NCI-H748 (cell line): Measurements from ENCODE around the gene ZNF445.
"Not testable (repeated sequence)": the region's sequence is repeated elsewhere in the genome, so short reads cannot be mapped to it uniquely, and the experiment has no call there.

Source experiments
- DNase-seq: peaks from one replicate; lab custom pipeline; 2025; ENCODE audit not compliant: unreplicated experiment; lab: John Stamatoyannopoulos, UW

The ZNF445 gene

GRCh38 chr3:44477312-44478030 lies at the start of gene ZNF445:
Gene ZNF445 (minus strand): TSS chr3:44477670. CDS start chr3:44455549, 22,121 bp downstream.
- DNase-seq, result peak; percentile 81

DNA sequence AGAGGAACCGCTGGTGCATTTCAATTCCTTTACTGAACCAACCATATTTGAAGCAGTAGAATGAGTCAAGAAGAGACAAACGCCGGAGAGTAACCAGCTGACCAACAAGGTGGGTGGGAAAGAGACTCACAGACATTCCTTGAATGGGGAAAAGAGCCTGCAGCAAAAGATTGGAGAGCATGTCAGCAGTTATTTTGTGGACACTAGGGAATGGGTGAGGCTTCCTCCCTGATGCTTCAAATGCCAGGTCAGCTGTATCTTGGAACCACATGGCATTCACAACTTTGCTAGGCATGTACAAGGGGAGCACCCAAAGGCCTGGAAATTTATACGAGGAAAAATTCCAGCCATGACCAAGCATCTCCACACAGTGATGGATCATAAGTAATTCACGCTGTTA lies 47.6 kb upstream of the ZNF445 start:
- no peak for DNase-seq

DNA sequence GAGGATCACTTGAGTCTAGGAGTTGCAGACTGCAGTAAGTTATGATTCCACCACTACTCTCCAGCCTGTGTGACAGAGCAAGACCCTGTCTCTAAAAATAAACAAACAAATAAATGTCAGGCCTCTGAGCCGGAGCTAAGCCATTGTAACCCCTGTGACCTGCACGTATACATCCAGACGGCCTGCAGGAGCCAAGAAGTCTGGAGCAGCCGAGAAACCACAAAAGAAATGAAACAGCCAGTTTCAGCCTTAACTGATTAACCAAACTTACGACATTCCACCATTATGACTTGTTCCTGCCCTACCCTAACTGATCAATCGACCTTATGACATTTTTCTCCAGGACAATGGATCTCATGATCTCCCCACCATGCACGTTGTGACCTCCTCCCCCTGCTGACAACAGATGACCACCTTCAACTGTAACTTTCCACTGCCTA lies 45.0 kb upstream of the ZNF445 start:
- DNase-seq, result no peak

DNA sequence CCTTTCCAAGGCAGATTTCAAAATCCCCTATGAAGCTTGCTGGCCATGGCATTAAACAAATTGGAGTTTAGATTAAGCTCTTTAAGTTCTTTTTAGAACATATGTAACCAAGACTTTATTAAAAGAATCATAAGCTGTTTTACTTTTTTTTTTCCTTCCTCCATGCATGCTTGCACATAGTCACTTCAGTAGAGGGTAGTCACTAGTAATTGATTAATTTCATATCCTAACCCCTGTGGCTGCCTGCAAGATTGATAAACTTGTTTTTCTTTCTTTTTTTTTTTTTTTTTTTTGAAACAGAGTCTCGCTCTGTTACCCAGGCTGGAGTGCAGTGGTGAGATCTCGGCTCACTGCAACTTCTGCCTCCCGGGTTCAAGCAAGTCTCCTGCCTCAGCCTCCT lies 44.3 kb upstream of the ZNF445 start:
- DNase-seq, result no peak

DNA sequence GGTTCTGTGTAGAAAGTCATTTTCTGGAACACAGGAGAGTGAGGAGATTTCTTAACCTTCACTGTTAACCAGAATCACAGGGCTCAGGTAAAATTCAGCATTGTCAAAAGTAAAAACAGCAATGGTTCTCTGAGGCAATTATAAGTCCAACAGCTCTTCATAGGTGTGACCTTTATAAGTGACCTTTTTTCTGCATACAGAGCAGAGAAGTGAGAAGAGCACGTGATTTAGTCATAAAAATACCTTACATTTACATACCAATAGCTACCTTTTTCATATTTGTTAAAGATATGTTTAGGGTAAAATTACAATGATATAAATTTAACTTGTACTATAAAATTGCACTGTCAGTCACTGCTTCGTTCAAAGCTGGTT lies 41.3 kb upstream of the ZNF445 start:
- no peak for DNase-seq

- no peak for DNase-seq
These were observed 38.8 kb upstream of the ZNF445 start for GRCh38 chr3:44516230-44516629.

DNA sequence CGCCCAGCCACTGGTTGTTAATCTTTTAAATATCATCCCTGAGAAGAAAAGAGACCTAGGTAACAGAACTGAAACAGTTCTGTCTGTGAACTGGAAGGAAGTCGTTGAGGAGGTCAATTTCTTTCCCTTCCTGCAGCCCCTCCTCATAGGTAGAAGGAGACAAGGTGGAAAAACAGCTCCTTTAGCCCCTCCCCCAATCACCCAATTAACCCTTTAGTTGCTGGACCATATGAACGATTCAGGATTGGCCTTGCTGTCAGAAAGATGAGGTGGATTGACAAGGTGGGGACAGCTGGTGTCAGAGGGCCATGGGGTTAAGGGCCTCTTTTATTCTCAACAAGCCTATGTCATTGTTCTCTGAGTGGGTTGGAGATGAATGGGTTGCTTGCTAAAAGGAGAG lies 36.0 kb upstream of the ZNF445 start:
- DNase-seq, result no peak

GRCh38 chr3:44511238-44511566 lies 33.7 kb upstream of the ZNF445 start:
- no peak for DNase-seq

- DNase-seq, result peak; percentile 30
These were observed 32.5 kb upstream of the ZNF445 start for GRCh38 chr3:44510000-44510368.

- DNase-seq, result no peak
These were observed 32.0 kb upstream of the ZNF445 start for GRCh38 chr3:44509393-44509921.

- DNase-seq, result no peak
These were observed 29.5 kb upstream of the ZNF445 start for GRCh38 chr3:44506961-44507360.

DNA sequence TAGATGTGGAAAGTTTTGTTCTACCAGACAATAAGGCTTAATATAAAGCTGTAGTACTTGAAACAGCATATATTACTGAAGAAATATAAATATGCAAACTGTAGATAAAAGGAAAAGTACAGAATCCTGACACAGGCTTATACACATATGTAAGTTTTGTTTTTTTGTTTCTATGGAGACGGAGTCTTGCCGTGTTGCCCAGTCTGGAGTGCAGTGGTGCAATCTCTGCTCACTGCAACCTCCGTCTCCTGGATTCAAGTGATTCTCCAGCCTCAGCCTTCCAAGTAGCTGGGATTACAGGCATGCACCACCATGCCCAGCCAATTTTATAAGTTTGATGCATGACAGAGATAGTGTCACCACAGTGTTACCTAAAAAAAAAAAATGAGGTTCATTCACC lies 29.1 kb upstream of the ZNF445 start:
- no peak for DNase-seq

DNA sequence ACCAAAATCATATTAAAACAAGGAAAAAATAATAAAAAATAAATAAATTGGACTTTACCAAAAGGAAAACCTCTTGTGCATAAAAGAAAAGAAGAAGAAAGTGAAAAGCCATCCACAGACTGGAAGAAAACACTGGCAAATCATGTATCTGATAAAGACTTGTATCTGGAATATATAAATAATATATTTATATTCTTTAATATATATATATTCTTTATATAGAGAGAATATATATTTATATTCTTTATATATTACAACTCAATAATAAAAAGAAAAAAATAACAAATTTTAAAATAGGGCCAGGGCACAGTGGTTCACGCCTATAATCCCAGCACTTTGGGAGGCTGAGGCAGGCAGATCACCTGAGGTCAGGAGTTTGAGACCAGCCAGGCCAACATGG lies 27.1 kb upstream of the ZNF445 start:
- no peak for DNase-seq

DNA sequence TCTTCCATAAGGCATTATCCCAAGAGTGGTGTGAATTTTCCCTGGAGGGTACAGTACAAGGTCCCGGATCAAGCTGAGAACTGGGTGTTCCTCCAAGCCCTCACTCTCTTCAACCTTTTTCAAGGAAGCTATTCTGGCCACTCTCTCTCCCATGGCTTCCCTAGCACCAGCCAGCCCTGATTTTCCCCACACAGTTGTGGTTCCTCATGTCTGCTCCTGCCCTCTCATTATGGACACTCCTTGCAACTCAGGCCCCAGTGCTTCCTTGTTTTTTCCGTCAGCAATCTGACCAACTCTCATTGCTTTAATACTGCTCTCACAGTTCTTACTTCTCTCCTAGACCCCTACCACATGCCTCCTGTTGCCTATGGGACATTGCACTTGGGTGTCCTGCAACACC lies 25.7 kb upstream of the ZNF445 start:
- not testable (repeated sequence) for DNase-seq

DNA sequence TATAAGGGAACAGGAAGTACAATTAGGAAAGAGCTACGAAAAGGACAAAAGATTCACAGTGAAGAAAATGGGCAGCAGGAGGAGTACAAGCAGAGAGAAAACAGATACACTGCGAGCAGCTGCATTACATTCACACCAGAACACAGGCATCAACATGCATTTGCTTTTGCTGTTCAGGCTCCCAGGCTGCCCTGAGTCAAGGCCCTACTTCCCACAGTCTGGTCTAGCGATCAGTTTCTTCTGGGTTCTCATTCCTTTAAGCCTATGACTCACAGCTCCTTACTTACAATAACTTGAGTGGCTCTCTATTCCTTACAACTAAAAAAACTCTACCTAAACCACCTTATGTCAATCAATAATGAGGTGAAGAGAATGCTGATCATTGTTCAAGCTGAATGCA lies 24.5 kb upstream of the ZNF445 start:
- DNase-seq, result no peak

DNA sequence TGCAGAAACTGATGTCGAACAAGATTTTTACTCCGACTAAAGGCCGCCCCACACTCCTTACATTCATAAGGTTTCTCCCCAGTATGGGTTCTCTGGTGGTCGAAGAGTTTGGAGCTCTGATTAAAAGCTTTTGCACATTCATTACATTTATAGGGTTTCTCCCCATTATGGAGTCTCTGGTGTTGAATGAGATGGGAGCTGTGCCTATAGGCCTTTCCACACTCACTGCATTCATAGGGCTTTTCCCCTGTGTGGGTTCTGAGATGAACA lies 22.4 kb upstream of the ZNF445 start:
- DNase-seq, result not testable (repeated sequence)

DNA sequence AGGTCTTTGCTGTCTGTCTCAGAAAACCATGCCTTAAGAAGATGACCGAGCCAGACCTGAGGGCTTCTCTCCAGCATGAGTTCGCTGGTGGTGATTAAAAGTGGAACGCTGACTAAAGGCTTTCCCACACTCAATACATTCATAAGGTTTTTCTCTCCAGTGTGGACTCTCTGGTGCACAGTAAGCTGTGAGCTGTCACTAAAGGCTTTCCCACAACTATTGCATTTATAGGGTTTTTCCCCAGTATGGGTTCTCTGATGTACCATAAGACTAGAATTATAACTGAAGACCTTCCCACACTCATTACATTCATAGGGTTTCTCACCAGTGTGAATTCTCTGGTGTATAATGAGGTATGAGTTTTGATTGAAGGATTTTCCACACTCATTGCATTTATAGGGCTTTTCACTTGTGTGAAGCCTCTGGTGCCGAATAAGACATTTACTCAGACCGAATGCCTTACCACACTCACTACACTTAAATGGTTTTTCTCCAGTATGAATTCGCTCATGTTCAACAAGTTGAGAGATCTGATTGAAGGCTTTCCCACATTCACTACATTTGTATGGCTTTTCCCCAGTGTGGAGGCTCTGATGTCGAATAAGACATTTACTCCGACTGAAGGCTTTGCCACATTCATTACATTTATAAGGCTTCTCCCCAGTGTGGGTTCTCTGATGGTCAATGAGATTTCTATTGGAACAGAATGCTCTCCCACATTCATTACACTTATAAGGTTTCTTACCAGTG lies 21.9 kb upstream of the ZNF445 start:
- DNase-seq, result no peak

GRCh38 chr3:44495636-44496415 lies 18.4 kb upstream of the ZNF445 start:
- DNase-seq, result no peak

DNA sequence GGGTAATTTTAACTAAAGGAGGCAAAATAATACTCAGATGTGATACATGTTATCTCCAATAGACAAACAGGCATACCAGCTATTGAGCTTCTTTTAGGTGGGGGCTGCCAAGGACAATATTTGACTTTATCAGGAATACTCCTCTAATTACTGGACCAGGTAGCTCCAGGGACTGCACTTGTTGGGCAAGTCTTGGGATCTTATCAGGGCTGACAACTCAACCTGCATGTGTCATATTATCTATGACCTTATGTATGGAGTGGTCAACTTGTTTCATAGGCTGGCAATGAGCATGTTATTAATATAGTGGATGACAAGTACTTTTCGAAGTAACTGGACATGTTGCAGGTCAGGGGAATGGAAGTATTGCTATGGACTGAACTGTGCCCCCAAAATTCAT lies 15.0 kb upstream of the ZNF445 start:
- DNase-seq, result no peak

- no peak for DNase-seq
These were observed 5.3 kb upstream of the ZNF445 start for GRCh38 chr3:44482721-44483120.

DNA sequence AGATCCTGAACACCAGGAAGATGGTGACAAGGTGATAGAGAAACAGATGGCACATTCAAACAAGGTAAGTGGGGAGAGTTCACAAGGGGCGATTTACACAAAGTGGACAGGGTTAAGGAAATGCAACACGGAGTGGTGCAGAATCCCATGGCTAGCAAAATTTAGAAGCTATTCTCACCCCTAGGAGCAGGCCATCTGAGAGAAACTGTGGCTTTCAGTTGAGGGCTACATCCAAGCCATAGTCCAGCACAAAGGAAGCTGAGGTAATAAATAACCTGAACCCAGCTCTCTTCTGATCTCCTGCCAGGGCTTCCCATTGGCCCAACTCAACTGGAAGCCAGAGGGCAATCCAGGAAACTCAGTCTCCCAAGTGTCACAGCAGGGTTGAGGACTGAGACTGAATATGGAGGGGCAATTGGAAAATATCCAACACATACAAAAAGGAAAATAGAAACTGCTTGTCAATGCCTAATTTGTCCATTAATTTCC lies 1.2 kb upstream of the ZNF445 start:
- no peak for DNase-seq

- DNase-seq, result no peak
These were observed 592 bp upstream of the ZNF445 start for GRCh38 chr3:44478055-44478468.
